Body of pancreas (tissue), 4 donors: ENCODE results near the gene DNAJC13.
"Not testable (repeated sequence)": the region's sequence is repeated elsewhere in the genome, so short reads cannot be mapped to it uniquely, and the experiment has no call there.

Source experiments
- POLR2A ChIP-seq, 3 donors: fragments of 450-650 bp; IDR thresholded peaks; one replicate each; pipeline ENCODE4 v1.6.1; 2016; ENCODE audit warnings: antibody characterized with exemption in 3 of 3, mild to moderate bottlenecking in 2 of 3
- TF ChIP-seq, protein P1 (sequence below), 7 experiments: fragments of 450-650 bp in 4 of 7; fragments of 200-600 bp in 3 of 7; sonication (generic) in 3 of 7; IDR thresholded peaks; one replicate each; pipeline ENCODE4 v1.5.1; 2016 to 2019; ENCODE audit warnings: antibody characterized with exemption in 7 of 7

DNA sequence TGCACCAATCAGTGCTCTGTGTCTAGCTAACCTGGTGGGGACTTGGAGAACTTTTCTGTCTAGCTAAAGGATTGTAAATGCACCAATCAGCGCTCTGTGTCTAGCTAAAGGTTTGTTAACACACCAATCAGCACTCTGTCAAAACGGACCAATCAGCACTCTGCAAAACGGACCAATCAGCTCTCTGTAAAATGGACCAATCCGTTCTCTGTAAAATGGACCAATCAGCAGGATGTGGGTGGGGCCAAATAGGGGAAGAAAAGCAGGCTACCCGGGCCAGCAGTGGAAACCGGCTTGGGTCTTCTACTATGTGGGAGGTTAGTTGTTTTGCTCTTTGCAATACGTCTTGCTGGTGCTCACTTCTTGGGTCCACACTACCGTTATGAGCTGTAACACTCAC, 20.5 kb upstream of the DNAJC13 start:
- TF ChIP-seq, protein P1, sequence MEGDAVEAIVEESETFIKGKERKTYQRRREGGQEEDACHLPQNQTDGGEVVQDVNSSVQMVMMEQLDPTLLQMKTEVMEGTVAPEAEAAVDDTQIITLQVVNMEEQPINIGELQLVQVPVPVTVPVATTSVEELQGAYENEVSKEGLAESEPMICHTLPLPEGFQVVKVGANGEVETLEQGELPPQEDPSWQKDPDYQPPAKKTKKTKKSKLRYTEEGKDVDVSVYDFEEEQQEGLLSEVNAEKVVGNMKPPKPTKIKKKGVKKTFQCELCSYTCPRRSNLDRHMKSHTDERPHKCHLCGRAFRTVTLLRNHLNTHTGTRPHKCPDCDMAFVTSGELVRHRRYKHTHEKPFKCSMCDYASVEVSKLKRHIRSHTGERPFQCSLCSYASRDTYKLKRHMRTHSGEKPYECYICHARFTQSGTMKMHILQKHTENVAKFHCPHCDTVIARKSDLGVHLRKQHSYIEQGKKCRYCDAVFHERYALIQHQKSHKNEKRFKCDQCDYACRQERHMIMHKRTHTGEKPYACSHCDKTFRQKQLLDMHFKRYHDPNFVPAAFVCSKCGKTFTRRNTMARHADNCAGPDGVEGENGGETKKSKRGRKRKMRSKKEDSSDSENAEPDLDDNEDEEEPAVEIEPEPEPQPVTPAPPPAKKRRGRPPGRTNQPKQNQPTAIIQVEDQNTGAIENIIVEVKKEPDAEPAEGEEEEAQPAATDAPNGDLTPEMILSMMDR (IDR thresholded peaks at IDR 0.05) = not testable (repeated sequence)
- not testable (repeated sequence) for TF ChIP-seq POLR2A (IDR thresholded peaks at IDR 0.05)
